Kidney tubule cell (primary cell): ENCODE measurements around the gene SERPINA10.

ENCODE experiments used
- DNase-seq: peaks from one replicate; pipeline ENCODE4 v3.0.0-alpha.2; 2018; ENCODE audit warnings: low spot score

The SERPINA10 gene

GRCh38 chr14:94292872-94293577, at the start of gene SERPINA10:
SERPINA10 (minus strand) TSS chr14:94293268; CDS start chr14:94290593, 2,675 bp downstream.
- DNase-seq, result no peak

GRCh38 chr14:94342334-94342934, 49.4 kb upstream of the SERPINA10 start:
- DNase-seq, result peak; percentile 99

- DNase-seq, result no peak
These were observed 48.7 kb upstream of the SERPINA10 start for GRCh38 chr14:94341656-94342333.

- DNase-seq, result peak; percentile 67
These were observed 47.5 kb upstream of the SERPINA10 start for GRCh38 chr14:94340533-94340932.

- DNase-seq, result no peak
These were observed 45.0 kb upstream of the SERPINA10 start for GRCh38 chr14:94338023-94338422.

- DNase-seq, result peak; percentile 56
These were observed 44.2 kb upstream of the SERPINA10 start for GRCh38 chr14:94337274-94337673.

- no peak for DNase-seq
These were observed 41.8 kb upstream of the SERPINA10 start for GRCh38 chr14:94334872-94335271.

- DNase-seq, result no peak
These were observed 39.5 kb upstream of the SERPINA10 start for GRCh38 chr14:94332587-94332986.

GRCh38 chr14:94332063-94332583, 39.1 kb upstream of the SERPINA10 start:
- no peak for DNase-seq

GRCh38 chr14:94331462-94331861, 38.4 kb upstream of the SERPINA10 start:
- DNase-seq, result no peak

- no peak for DNase-seq
These were observed 37.8 kb upstream of the SERPINA10 start for GRCh38 chr14:94330857-94331256.

GRCh38 chr14:94330432-94330831, 37.4 kb upstream of the SERPINA10 start:
- no peak for DNase-seq

- no peak for DNase-seq
These were observed 36.8 kb upstream of the SERPINA10 start for GRCh38 chr14:94329857-94330256.

GRCh38 chr14:94328196-94328595, 35.1 kb upstream of the SERPINA10 start:
- DNase-seq, result peak; percentile 95

GRCh38 chr14:94322648-94323570, 29.8 kb upstream of the SERPINA10 start, which contains the start of gene SERPINA6:
SERPINA6 (minus strand) TSS chr14:94323336; CDS start chr14:94314648, 8,688 bp downstream.
- peak; percentile 94 for DNase-seq

- no peak for DNase-seq
These were observed 28.6 kb upstream of the SERPINA10 start for GRCh38 chr14:94321421-94322271.

GRCh38 chr14:94320243-94320642, 27.2 kb upstream of the SERPINA10 start:
- peak; percentile 59 for DNase-seq

GRCh38 chr14:94317259-94317658, 24.2 kb upstream of the SERPINA10 start:
- no peak for DNase-seq

- no peak for DNase-seq
These were observed 23.6 kb upstream of the SERPINA10 start for GRCh38 chr14:94316692-94317091.

GRCh38 chr14:94314890-94315289, 21.8 kb upstream of the SERPINA10 start:
- DNase-seq, result no peak
